HCT116 (cell line): ENCODE results near the gene NSG2. TPM values are rescaled to one million over a fixed set of nuclear protein-coding genes. Genes with fewer than 3 reads are reported as not detected.

Source experiments
- ATAC-seq: fragments of 200-7000 bp; cut with Tn5 transposase; 2 replicates; pipeline ENCODE4 v1.9.1; 2020; ENCODE audit warnings: mild to moderate bottlenecking, moderate library complexity
- BruUV-seq: library from RNA; stranded (reverse); fragments of 400-500 nt; replicated peaks from 2 replicates; lab custom pipeline; 2021; lab: Mats Ljungman, UMichigan
- CTCF ChIA-PET: fragments of 300-600 bp; sonication (Branson Sonifier 250); formaldehyde crosslinking; loops from one replicate; lab custom pipeline; 2021; ENCODE audit warnings: antibody characterized with exemption; lab: Charles Lee
- POLR2A ChIA-PET: fragments of 300-600, 350-600 bp; sonication (Branson Sonifier 250); formaldehyde crosslinking; loops from one replicate; lab custom pipeline; 2021; ENCODE audit warnings: antibody characterized with exemption; lab: Charles Lee
- RAD21 ChIA-PET, 2 experiments: fragments of 300-600 bp; sonication (Branson Sonifier 250); formaldehyde crosslinking; loops; one replicate each; lab custom pipeline; 2023; ENCODE audit warnings: low total read pairs in 2 of 2; ENCODE audit not compliant: uncharacterized antibody in 2 of 2, unreplicated experiment in 2 of 2, low non-redundant PET in 1 of 2; lab: Charles Lee
- DNase-seq: peaks from one replicate; pipeline ENCODE4 v3.0.0-alpha.2; 2010; ENCODE audit warnings: low read depth, low spot score
- H2AFZ ChIP-seq: fragments of 200-600 bp; shearing (Covaris generic), sonication (generic); 2 replicates; pipeline ENCODE4 v1.6.1; 2017; ENCODE audit warnings: low read depth, mixed run types, mixed read lengths, antibody characterized with exemption, low read length; ENCODE audit not compliant: poor library complexity, severe bottlenecking
- H3K27ac ChIP-seq: 2 replicates; pipeline ENCODE4 v1.5.1; 2012; ENCODE audit warnings: low read depth, low read length
- H3K27me3 ChIP-seq: fragments of 200-600 bp; sonication (generic); 2 replicates; pipeline ENCODE4 v1.6.1; 2016; ENCODE audit warnings: mixed run types, low read length, mixed read lengths; ENCODE audit not compliant: insufficient read depth
- H3K36me3 ChIP-seq, 2 experiments: fragments of 200-500 bp in 1 of 2; fragments of 200-600 bp in 1 of 2; sonication (Bioruptor generic) in 1 of 2; sonication (generic) in 1 of 2; 2 replicates each; pipeline versions ENCODE4 v1.5.1 to v1.6.1; 2014 to 2016; ENCODE audit warnings: low read length in 2 of 2, inconsistent platforms in 1 of 2, mixed read lengths in 1 of 2, mixed run types in 1 of 2; ENCODE audit not compliant: insufficient read depth in 2 of 2, control insufficient read depth in 1 of 2
- H3K4me1 ChIP-seq, 2 experiments: fragments of 200-600 bp in 1 of 2; sonication (generic) in 1 of 2; 2 replicates each; pipeline versions ENCODE4 v1.5.1 to v1.6.1; 2012 to 2017; ENCODE audit warnings: low read length in 2 of 2, inconsistent platforms in 1 of 2, mild to moderate bottlenecking in 1 of 2, mixed read lengths in 1 of 2, mixed run types in 1 of 2, moderate library complexity in 1 of 2; ENCODE audit not compliant: insufficient read depth in 2 of 2, control insufficient read depth in 1 of 2
- H3K4me2 ChIP-seq: fragments of 200-600 bp; sonication (generic); 2 replicates; pipeline ENCODE4 v1.6.1; 2017; ENCODE audit warnings: mixed run types, low read length, mixed read lengths
- H3K4me3 ChIP-seq, 2 experiments: fragments of 200-600 bp in 1 of 2; sonication (generic) in 1 of 2; replicated peaks in 1 of 2; 2 replicates each; pipeline ENCODE4 v1.5.1; 2011 to 2016; ENCODE audit warnings: low read length in 2 of 2, control low read depth in 1 of 2, low read depth in 1 of 2, mild to moderate bottlenecking in 1 of 2, mixed read lengths in 1 of 2, mixed run types in 1 of 2
- H3K79me2 ChIP-seq: fragments of 200-600 bp; sonication (generic); 2 replicates; pipeline ENCODE4 v1.6.1; 2017; ENCODE audit warnings: mild to moderate bottlenecking, mixed run types, low read length, moderate library complexity, mixed read lengths; ENCODE audit not compliant: insufficient read depth
- H3K9ac ChIP-seq: fragments of 200-600 bp; sonication (generic); 2 replicates; pipeline ENCODE4 v1.6.1; 2016; ENCODE audit warnings: low read length, mixed read lengths
- H3K9me2 ChIP-seq: fragments of 200-600 bp; sonication (generic), shearing (Covaris generic); 2 replicates; pipeline ENCODE4 v1.6.1; 2017; ENCODE audit warnings: mixed run types, mild to moderate bottlenecking, moderate library complexity; ENCODE audit not compliant: insufficient read depth
- H3K9me3 ChIP-seq, 2 experiments: fragments of 200-500 bp in 1 of 2; fragments of 200-600 bp in 1 of 2; sonication (Bioruptor generic) in 1 of 2; sonication (generic) in 1 of 2; 2 replicates each; pipeline ENCODE4 v1.6.1; 2014 to 2017; ENCODE audit warnings: low read length in 2 of 2, mixed read lengths in 2 of 2, inconsistent platforms in 1 of 2, low read depth in 1 of 2, mild to moderate bottlenecking in 1 of 2, mixed run types in 1 of 2, moderate library complexity in 1 of 2; ENCODE audit not compliant: control insufficient read depth in 1 of 2, insufficient read depth in 1 of 2
- H4K20me1 ChIP-seq: fragments of 200-600 bp; sonication (generic), shearing (Covaris generic); 2 replicates; pipeline ENCODE4 v1.6.1; 2017; ENCODE audit warnings: mixed run types, mild to moderate bottlenecking, moderate library complexity; ENCODE audit not compliant: insufficient read depth
- CBX3 ChIP-seq: IDR thresholded peaks from 2 replicates; pipeline ENCODE4 v1.6.1; 2012; ENCODE audit warnings: low read depth
- EGR1 ChIP-seq: IDR thresholded peaks from 2 replicates; pipeline ENCODE4 v1.6.1; 2012; ENCODE audit warnings: low read depth
- EZH2 ChIP-seq: fragments of 200-600 bp; sonication (generic); IDR thresholded peaks from 2 replicates; pipeline ENCODE4 v1.6.1; 2017; ENCODE audit warnings: antibody characterized with exemption, mixed run types
- EZH2phosphoT487 ChIP-seq: fragments of 200-600 bp; IDR thresholded peaks from 2 replicates; pipeline ENCODE4 v1.6.1; 2018; ENCODE audit warnings: antibody characterized with exemption, borderline replicate concordance
- FOSL1 ChIP-seq: IDR thresholded peaks from 2 replicates; pipeline ENCODE4 v1.6.1; 2012; ENCODE audit warnings: low read depth
- JUND ChIP-seq: IDR thresholded peaks from 2 replicates; pipeline ENCODE4 v1.6.1; 2012
- POLR2A ChIP-seq: IDR thresholded peaks from 2 replicates; pipeline ENCODE4 v1.7.0; 2011; ENCODE audit warnings: borderline replicate concordance; ENCODE audit not compliant: insufficient read depth, insufficient read length; ENCODE audit errors: extremely low read depth
- RAD21 ChIP-seq: IDR thresholded peaks from 2 replicates; pipeline ENCODE4 v1.6.1; 2012; ENCODE audit warnings: low read depth, mild to moderate bottlenecking
- SIN3A ChIP-seq: IDR thresholded peaks from 2 replicates; pipeline ENCODE4 v1.6.1; 2012; ENCODE audit warnings: low read depth
- SRF ChIP-seq: IDR thresholded peaks from 2 replicates; pipeline ENCODE4 v1.6.1; 2012; ENCODE audit warnings: low read depth
- YY1 ChIP-seq: IDR thresholded peaks from 2 replicates; pipeline ENCODE4 v1.6.1; 2011; ENCODE audit warnings: low read length, low read depth, moderate library complexity, mild to moderate bottlenecking; ENCODE audit not compliant: insufficient replicate concordance; ENCODE audit errors: extremely low read depth
- intact Hi-C: fragments of 100-400 bp; cut with micrococcal nuclease; formaldehyde crosslinking; loops from 2 replicates; pipeline ENCODE4 v1.10.0; 2022
- total RNA-seq: library from RNA; stranded (reverse); gene quantifications from one replicate; pipeline ENCODE4 v1.2.1, GENCODE V29; 2021; ENCODE audit not compliant: unreplicated experiment
- TF ChIP-seq, protein P1 (sequence below): IDR thresholded peaks from 2 replicates; pipeline ENCODE4 v1.6.1; 2011; ENCODE audit warnings: mild to moderate bottlenecking, low read length, moderate library complexity; ENCODE audit not compliant: insufficient replicate concordance; ENCODE audit errors: extremely low read depth
- TF ChIP-seq, protein P2 (sequence below): IDR thresholded peaks from 2 replicates; pipeline ENCODE4 v1.6.1; 2012

NSG2 gene
- total RNA-seq, 1 experiment from 2014 or later = not detected

GRCh38 chr5:174082286-174082685, 36.8 kb downstream of the NSG2 start:
- Histone ChIP-seq H4K20me1 (no peaks in the 10 kb centered on the region), H3K79me2 (no peaks in the 10 kb centered on the region), H3K4me1 (no peaks in the 10 kb centered on the region), H3K9me3 (no peaks in the 10 kb centered on the region), H3K4me3 (no peak overlapping the region)
- ATAC-seq = no peak
- intact Hi-C loops = no loop called here
- DNase-seq = no peak
- TF ChIP-seq, protein P1, sequence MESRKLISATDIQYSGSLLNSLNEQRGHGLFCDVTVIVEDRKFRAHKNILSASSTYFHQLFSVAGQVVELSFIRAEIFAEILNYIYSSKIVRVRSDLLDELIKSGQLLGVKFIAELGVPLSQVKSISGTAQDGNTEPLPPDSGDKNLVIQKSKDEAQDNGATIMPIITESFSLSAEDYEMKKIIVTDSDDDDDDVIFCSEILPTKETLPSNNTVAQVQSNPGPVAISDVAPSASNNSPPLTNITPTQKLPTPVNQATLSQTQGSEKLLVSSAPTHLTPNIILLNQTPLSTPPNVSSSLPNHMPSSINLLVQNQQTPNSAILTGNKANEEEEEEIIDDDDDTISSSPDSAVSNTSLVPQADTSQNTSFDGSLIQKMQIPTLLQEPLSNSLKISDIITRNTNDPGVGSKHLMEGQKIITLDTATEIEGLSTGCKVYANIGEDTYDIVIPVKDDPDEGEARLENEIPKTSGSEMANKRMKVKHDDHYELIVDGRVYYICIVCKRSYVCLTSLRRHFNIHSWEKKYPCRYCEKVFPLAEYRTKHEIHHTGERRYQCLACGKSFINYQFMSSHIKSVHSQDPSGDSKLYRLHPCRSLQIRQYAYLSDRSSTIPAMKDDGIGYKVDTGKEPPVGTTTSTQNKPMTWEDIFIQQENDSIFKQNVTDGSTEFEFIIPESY = no peak
- 0 out of 2 replicates have a peak, but pooled peaks have one; percentile 9 for TF ChIP-seq FOSL1
- no peak for TF ChIP-seq SRF
- TF ChIP-seq RAD21 = no peak
- TF ChIP-seq EZH2 = no peak
- TF ChIP-seq, protein P2, sequence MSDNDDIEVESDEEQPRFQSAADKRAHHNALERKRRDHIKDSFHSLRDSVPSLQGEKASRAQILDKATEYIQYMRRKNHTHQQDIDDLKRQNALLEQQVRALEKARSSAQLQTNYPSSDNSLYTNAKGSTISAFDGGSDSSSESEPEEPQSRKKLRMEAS = peak; percentile 54
- TF ChIP-seq, all 23 proteins: peak for 2
- Histone ChIP-seq H3K27ac (no peak overlapping the region), H3K9ac (no peak overlapping the region), H3K27me3 (peaks cover 30% of the 10 kb centered on the region), H2AFZ (no peak overlapping the region), H3K4me2 (no peak overlapping the region), H3K9me2 (no peaks in the 10 kb centered on the region), H3K36me3 (no peaks in the 10 kb centered on the region)
- ChIA-PET CTCF (no interaction called here), RAD21 (no interaction called here), POLR2A (no interaction called here)
- no TSS peak for BruUV-seq

DNA sequence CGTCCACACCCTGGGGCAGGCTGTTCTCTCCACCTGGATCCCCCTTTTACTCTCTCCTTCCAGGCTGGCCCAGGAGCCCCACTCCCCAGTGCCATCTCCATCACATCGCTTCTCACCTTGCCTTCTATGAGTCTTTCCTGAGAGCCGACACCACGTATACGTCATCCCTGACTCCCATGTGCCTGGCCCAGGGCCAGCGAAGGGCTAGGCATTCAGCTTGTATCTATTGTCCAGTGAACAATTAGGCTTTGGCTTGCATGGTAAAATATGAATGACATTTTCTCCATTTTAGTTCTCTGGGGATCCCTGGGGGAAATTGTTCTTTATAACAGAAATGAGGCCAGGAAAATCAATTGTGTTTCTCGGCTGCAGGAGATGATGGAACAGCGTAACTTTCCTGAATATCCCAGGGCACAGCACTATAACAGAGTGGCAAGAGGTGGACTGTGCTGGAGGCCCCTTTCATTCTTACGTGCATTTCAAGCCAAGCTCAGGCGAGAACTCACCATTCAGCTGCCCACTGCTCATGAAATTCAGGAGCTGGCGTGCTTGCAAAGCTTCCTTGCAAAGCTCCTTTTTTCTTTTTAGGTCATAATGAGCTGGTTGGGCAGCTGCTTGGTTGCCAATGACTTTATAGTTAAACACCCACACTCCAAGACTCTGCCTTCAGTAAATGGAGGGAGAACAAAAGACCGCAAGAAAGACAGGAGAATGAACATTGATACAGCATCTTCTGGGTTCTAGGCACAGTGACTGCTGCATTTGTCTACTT, 37.7 kb downstream of the NSG2 start:
- POLR2A ChIA-PET = no interaction called here
- Histone ChIP-seq H2AFZ (no peak overlapping the region), H3K4me1 (no peaks in the 10 kb centered on the region), H3K79me2 (no peaks in the 10 kb centered on the region), H3K27ac (no peak overlapping the region), H3K36me3 (no peaks in the 10 kb centered on the region), H3K4me3 (no peak overlapping the region), H4K20me1 (no peaks in the 10 kb centered on the region), H3K9me2 (no peaks in the 10 kb centered on the region), H3K9ac (no peak overlapping the region), H3K27me3 (peaks cover 32% of the 10 kb centered on the region), H3K4me2 (no peak overlapping the region), H3K9me3 (no peaks in the 10 kb centered on the region)
- no peak for ATAC-seq
- intact Hi-C loops = no loop called here
- no peak for DNase-seq
- CTCF ChIA-PET = no interaction called here
- BruUV-seq = no TSS peak
- RAD21 ChIA-PET = no interaction called here
- TF ChIP-seq CBX3 (no peak), EZH2phosphoT487 (no peak), EGR1 (no peak), POLR2A (no peak), JUND (no peak), SIN3A (no peak), YY1 (no peak), RAD21 (no peak), EZH2 (no peak)
- TF ChIP-seq, protein P1 = no peak
- TF ChIP-seq, protein P2 = no peak
